Measurements from ENCODE around the gene PTPRD. TPM values are rescaled to one million over a fixed set of nuclear protein-coding genes. Genes with fewer than 3 reads are reported as not detected.
"Not testable (repeated sequence)": the region's sequence is repeated elsewhere in the genome, so short reads cannot be mapped to it uniquely, and the experiment has no call there.

The PTPRD gene
- total RNA-seq, 2 donors from 2014 or later: 97.4 to 101 TPM

- WGBS, 2 experiments (ENCODE audit: insufficient coverage in 1 of 2, insufficient read length in 1 of 2): 94% methylated on average over 4 of the region's 4 CpGs; no CpG with 5 or more reads in 1 of the 2 experiments
- Histone ChIP-seq H3K4me1 (ENCODE audit: control insufficient read depth, insufficient read depth, low read length) (no peaks in the 10 kb centered on the region), H3K9ac (ENCODE audit: extremely low read depth, low read length, poor library complexity, severe bottlenecking) (no peak overlapping the region), H3K27me3 (ENCODE audit: control insufficient read depth, insufficient read depth, low read length, poor library complexity, severe bottlenecking) (no peaks in the 10 kb centered on the region), H3K9me3 (ENCODE audit: control insufficient read depth, low read length) (no peaks in the 10 kb centered on the region), H3K4me3 (ENCODE audit: low read length) (no peak overlapping the region), H3K36me3 (ENCODE audit: control insufficient read depth, insufficient read depth, low read length) (no peaks in the 10 kb centered on the region), H3K27ac (ENCODE audit: low read depth, low read length) (no peak overlapping the region)
- Mint-ChIP-seq H3K27me3 (ENCODE audit: insufficient read depth) (no peaks in the 10 kb centered on the region), H3K36me3 (ENCODE audit: low read depth) (no peaks in the 10 kb centered on the region), H3K27ac (no peak overlapping the region), H3K4me1 (peaks cover 6% of the 10 kb centered on the region), H3K4me3 (no peak overlapping the region), H3K9me3 (no peaks in the 10 kb centered on the region)
- no peak for DNase-seq
- no peak for TF ChIP-seq CTCF (conservative IDR thresholded peaks at IDR 0.05)
Observed at GRCh38 chr9:8705861-8706260, 1906.9 kb downstream of the PTPRD start.

- Histone ChIP-seq H3K4me1 (ENCODE audit: control insufficient read depth, insufficient read depth, low read length) (no peaks in the 10 kb centered on the region), H3K27ac (ENCODE audit: low read depth, low read length) (no peak overlapping the region), H3K27me3 (ENCODE audit: control insufficient read depth, insufficient read depth, low read length, poor library complexity, severe bottlenecking) (no peaks in the 10 kb centered on the region), H3K4me3 (ENCODE audit: low read length) (no peak overlapping the region), H3K36me3 (ENCODE audit: control insufficient read depth, insufficient read depth, low read length) (no peaks in the 10 kb centered on the region), H3K9me3 (ENCODE audit: control insufficient read depth, low read length) (no peaks in the 10 kb centered on the region), H3K9ac (ENCODE audit: extremely low read depth, low read length, poor library complexity, severe bottlenecking) (no peak overlapping the region)
- no peak overlapping the region for H3K27ac Mint-ChIP-seq
- H3K36me3 Mint-ChIP-seq (ENCODE audit: low read depth): no peaks in the 10 kb centered on the region
- H3K4me3 Mint-ChIP-seq: no peak overlapping the region
- no peak for DNase-seq
- no peaks in the 10 kb centered on the region for H3K9me3 Mint-ChIP-seq
- WGBS, 2 experiments (ENCODE audit: insufficient coverage in 1 of 2, insufficient read length in 1 of 2): 84% methylated on average over 3 of the region's 3 CpGs; no CpG with 5 or more reads in 1 of the 2 experiments
- peaks cover 6% of the 10 kb centered on the region for H3K4me1 Mint-ChIP-seq
- TF ChIP-seq CTCF (conservative IDR thresholded peaks at IDR 0.05): no peak
- H3K27me3 Mint-ChIP-seq (ENCODE audit: insufficient read depth): no peaks in the 10 kb centered on the region
Observed at GRCh38 chr9:8703904-8704303, 1908.9 kb downstream of the PTPRD start.

- Mint-ChIP-seq H3K9me3 (no peaks in the 10 kb centered on the region), H3K36me3 (ENCODE audit: low read depth) (no peaks in the 10 kb centered on the region), H3K27me3 (ENCODE audit: insufficient read depth) (no peaks in the 10 kb centered on the region), H3K4me3 (no peak overlapping the region), H3K4me1 (peaks cover 9% of the 10 kb centered on the region), H3K27ac (no peak overlapping the region)
- 95 to 100% methylated on average over 1 to 4 of the region's 4 CpGs for WGBS, 2 experiments (ENCODE audit: insufficient coverage in 1 of 2, insufficient read length in 1 of 2)
- no peaks in the 10 kb centered on the region for H3K27me3 ChIP-seq (ENCODE audit: control insufficient read depth, insufficient read depth, low read length, poor library complexity, severe bottlenecking)
- no peaks in the 10 kb centered on the region for H3K36me3 ChIP-seq (ENCODE audit: control insufficient read depth, insufficient read depth, low read length)
- no peak for TF ChIP-seq CTCF (conservative IDR thresholded peaks at IDR 0.05)
- no peaks in the 10 kb centered on the region for H3K4me1 ChIP-seq (ENCODE audit: control insufficient read depth, insufficient read depth, low read length)
- H3K9ac ChIP-seq (ENCODE audit: extremely low read depth, low read length, poor library complexity, severe bottlenecking): no peak overlapping the region
- H3K4me3 ChIP-seq (ENCODE audit: low read length): no peak overlapping the region
- no peak for DNase-seq
- no peaks in the 10 kb centered on the region for H3K9me3 ChIP-seq (ENCODE audit: control insufficient read depth, low read length)
- no peak overlapping the region for H3K27ac ChIP-seq (ENCODE audit: low read depth, low read length)
Observed at GRCh38 chr9:8701904-8702303, 1910.9 kb downstream of the PTPRD start.

- H3K27ac Mint-ChIP-seq; H3K4me1 ChIP-seq (ENCODE audit: control insufficient read depth, insufficient read depth, low read length): not testable (repeated sequence)
- 83 to 98% methylated on average over 2 to 6 of the region's 6 CpGs for WGBS, 2 experiments (ENCODE audit: insufficient coverage in 1 of 2, insufficient read length in 1 of 2)
Observed at GRCh38 chr9:8697565-8697964, 1915.2 kb downstream of the PTPRD start.

More at GRCh38 chr9:8697565-8697964, 1915.2 kb downstream of the PTPRD start:
- H3K4me1 Mint-ChIP-seq: peaks cover 34% of the 10 kb centered on the region
- not testable (repeated sequence) for H3K27me3 Mint-ChIP-seq (ENCODE audit: insufficient read depth); H3K27ac ChIP-seq (ENCODE audit: low read depth, low read length); H3K9me3 Mint-ChIP-seq; H3K9ac ChIP-seq (ENCODE audit: extremely low read depth, low read length, poor library complexity, severe bottlenecking); H3K9me3 ChIP-seq (ENCODE audit: control insufficient read depth, low read length); DNase-seq; H3K27me3 ChIP-seq (ENCODE audit: control insufficient read depth, insufficient read depth, low read length, poor library complexity, severe bottlenecking); H3K4me3 Mint-ChIP-seq; H3K36me3 ChIP-seq (ENCODE audit: control insufficient read depth, insufficient read depth, low read length); H3K4me3 ChIP-seq (ENCODE audit: low read length); H3K36me3 Mint-ChIP-seq (ENCODE audit: low read depth)

Data from endodermal cell (in vitro differentiated cells).